Stimulated activated CD8-positive, alpha-beta memory T cell treated with anti-CD3 and anti-CD28 coated beads, Interleukin-4, amount 100 ng/mL, for 48 hours (primary cell): ENCODE measurements around the gene DENND1C.
"Not testable (repeated sequence)": the region's sequence is repeated elsewhere in the genome, so short reads cannot be mapped to it uniquely, and the experiment has no call there.

ENCODE experiments used
- DNase-seq: peaks from one replicate; pipeline ENCODE4 v3.0.0-alpha.2; 2020

The DENND1C gene

DNA sequence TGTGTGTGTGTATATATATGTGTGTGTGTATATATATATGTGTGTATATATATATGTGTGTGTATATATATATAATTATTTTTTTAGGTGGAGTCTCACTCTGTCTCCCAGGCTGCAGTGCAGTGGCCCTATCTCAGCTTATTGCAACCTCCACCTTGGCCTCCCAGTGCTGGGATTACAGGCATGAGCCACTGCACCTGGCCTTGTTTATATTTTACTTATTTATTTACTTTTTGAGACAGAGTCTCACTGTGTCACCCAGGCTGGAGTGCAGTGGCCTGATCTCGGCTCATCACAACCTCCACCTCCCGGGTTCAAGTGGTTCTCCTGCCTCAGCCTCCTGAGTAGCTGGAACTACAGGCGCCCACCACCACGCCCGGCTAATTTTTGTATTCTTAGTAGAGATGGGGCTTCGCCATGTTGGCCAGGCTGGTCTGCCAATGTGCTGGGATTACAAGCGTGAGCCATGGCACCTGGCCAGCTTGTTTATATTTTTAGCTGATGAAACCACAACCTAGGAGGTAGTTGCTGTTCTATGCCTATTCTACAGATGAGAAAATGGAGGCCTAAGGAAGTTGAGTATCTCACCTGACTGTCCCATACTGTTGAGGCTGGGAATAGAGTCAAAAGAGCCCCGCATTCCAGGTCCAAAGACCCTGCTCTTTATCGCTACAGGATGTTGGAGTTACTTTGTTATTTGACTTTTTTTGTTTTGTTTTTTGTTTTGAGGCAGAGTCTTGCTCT, 26.6 kb upstream of the DENND1C start:
- not testable (repeated sequence) for DNase-seq

GRCh38 chr19:6503407-6504201, 22.0 kb upstream of the DENND1C start:
- no peak for DNase-seq

DNA sequence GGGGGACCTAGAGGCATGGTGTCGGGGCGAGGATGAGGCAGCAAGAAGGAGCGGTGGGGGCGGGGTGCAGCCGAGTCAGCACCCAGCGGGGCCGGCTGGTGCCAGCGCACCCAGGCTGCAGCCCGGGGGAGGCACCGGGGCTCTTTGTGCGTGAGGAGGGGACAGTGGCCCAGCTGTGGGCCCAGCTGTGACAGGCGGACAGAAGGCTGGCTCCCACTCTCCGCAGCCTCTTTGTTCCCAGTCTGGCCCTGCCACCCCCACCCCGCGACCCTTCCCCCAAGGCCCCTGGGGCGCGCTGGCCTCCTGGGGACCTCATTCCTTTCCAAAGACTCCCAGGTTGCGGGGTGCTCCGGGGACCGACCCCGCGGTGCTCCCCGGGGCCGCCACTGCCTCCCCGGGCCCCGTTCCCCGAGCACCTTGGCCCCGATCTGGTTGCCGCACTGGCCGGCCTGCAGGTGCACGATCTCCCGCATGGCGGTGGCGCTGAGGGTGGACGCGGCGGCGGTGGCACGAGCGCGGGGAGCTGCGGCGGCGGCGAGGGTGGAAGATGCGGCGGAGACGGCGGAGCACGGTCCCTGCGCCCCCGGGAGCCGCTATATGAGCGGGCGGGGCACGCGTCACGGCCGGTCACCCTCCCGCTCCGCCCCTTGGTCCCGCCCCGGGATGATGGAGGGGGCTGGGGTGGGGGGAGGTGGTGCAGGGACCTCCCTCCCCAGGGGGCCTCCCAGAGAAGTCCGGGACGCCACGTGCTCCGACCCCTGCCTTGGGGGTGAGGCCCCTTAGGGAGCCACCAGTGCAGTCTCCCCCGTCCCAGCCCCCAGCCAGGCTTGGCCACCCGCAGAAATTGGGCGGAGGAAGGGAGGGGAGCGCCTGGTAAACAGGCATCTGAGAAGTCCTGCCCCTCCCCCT, 20.4 kb upstream of the DENND1C start, which contains the start of gene TUBB4A:
Gene TUBB4A, minus strand, starts transcription at position 570 of the 909 bp plus-strand sequence. Its CDS starts 97 bp downstream, at position 473.
- peak; percentile 71 for DNase-seq

DNA sequence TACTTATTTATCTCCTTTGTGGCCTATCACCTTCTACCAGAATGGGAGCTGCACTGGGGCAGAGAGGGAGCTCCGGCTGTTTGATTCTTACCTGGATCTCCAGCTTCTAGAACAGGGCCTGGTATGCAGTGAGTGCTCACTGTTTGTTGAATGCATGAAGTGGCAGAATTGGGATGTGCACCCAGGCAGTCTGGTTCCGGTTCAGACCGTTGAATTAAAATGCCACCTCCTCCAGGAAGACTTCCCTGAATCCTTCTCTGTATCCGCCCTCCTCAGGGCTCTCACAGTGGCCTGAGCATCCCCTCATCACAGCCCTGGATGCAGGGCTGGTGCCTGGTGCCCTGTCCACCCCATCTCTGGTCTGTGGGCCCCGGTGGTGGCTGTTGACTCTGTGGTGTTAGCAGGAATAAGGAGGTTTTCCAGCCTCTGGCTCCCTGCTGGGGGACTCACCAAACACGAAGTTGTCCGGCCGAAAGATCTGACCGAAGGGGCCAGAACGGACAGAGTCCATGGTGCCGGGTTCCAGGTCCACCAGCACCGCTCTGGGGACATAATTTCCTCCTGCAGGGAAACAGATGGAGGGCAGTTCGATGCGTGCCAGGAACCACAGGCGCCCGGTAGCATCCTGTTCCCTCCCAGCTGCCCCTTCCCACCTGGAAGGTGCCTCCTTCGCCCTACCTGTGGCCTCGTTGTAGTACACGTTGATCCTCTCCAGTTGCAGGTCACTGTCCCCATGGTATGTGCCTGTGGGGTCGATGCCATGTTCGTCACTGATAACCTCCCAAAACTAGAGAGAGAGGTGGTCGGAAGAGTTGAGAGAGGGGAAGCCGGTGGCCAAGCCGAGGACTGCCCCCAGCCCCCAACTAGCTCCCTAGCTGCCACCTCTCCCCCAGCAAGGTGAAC, 19.5 kb upstream of the DENND1C start:
- no peak for DNase-seq

DNA sequence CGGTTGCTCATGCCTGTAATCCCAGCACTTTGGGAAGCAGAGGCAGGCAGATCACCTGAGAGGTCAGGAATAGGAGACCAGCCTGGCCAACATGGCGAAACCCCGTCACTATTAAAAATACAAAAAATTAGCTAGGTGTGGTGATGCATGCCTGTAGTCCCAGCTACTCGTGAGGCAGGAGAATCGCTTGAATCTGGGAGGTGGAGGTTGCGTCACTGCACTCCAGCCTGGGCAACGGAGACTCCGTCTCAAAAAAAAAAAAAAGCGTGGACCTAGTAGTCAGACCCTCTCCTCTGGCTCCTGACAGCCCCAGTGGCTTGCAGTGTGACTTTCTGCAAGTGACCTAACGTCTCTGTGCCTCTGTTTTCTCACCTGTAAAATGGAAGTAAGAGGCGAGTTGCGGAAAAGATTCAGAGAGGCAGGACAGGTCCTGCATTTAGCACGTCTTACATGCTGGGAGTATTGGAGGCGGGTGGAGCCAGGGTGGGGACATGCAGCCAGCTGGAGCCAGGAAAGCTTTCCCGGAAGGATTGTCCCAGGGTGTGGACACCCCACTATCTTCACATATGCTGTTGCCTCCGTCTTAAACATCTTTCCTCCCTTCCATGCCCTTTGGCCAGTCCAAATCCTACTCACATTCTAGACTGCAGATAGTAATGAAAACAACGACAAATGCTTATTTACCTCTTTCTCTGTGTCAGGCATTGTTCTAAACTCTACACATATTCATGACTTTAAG, 17.6 kb upstream of the DENND1C start:
- no peak for DNase-seq

- no peak for DNase-seq
Observed at GRCh38 chr19:6498294-6499036, 16.9 kb upstream of the DENND1C start.

DNA sequence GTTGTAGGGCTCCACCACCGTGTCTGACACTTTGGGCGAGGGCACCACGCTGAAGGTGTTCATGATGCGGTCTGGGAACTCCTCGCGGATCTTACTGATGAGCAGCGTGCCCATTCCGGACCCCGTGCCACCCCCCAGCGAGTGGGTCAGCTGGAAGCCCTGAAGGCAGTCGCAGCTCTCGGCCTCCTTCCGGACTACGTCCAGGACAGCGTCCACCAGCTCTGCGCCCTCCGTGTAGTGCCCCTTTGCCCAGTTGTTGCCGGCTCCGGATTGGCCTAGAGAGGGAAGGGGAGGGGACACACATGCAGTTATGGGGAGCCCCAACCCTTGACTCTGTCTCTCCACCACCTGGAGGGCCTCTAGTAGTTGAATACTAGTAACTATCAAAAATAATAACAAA, 14.4 kb upstream of the DENND1C start:
- no peak for DNase-seq

DNA sequence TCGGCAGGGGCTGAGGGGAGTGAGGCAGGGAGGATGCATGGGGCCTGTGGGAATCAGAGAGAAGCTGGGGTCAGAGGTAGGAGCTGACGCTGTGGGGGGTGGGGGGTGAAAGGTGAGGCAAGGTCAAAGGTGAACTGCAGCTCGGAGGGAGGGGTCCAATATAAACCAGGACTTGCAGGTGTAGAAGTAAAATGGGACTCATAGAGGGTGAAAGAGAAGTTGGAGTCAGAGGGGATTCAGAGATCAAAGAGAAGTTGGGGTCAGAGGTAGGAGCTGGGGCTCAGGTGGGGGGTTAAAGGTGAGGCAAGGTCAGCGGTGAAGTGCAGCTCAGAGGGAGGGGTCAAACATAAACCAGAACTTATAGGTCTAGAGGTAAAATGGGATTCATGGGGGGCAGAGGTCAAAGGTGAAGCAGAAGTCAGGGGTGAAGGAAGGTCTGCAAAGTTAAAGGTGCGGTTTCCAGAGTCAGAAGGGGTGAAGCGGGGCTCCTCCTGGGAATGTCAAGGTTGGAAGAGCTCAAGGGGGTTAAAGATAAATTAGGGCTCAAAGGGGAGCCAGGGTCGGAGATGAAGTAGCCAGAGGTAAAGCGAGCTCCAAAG, 12.9 kb upstream of the DENND1C start:
- no peak for DNase-seq

GRCh38 chr19:6491802-6492592, 10.4 kb upstream of the DENND1C start:
- DNase-seq: no peak

DNA sequence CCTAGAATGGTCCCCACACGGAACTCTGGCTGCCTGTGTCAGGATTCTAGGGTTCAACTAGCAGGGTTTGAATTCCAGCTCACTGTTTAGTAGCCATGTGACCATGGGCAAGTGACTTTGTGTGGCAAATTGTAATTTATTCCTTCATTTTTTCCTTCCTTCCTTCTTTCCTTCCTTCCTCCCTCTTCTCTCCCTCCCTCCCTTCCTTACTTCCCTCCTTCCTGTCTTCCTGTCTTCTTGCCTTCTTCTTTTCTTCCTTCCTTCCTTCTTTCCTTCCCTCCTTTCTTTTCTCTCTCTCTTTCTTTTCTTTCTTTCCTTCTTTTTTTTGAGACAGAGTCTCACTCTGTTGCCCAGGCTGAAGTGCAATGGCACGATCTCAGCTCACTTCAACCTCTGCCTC, 8.5 kb upstream of the DENND1C start:
- no peak for DNase-seq

- DNase-seq: no peak
Observed at GRCh38 chr19:6489278-6490061, 7.9 kb upstream of the DENND1C start.

DNA sequence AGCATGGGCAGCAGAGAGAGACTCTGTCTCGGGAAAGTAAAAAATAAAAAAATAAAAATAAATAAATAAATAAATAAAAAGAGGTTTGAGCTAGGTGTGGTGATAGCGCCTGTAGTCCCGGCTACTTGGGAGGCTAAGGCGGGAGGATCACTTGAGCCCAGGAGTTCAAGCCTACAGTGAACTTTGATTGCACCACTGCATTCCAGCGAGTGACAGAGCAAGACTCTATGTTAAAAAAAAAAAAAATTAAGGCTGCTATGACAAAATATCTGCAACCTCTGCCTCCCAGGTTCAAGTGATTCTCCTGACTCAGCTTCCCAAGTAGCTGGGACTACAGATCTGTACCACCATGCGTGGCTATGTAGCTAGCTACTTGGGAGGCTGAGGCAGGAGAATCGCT, 3.2 kb upstream of the DENND1C start:
- DNase-seq: no peak

DNA sequence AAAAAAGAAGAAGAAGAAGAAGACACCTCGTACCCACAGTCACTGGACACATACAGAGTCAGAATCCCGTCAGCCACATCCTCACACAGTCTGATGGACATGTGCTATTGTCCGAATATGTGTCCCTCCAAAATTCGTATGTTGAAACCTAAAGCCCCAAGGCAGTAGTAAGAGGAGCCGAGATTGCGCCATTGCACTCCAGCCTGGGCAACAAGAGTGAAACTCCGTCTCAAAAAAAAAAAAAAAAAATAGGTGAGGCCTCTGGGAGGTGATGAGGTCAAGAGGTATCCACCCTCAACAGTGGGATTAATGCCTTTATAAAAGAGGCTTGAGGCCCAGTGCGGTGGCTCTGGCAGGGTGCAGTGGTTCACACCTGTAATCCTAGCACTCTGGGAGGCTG, 2.6 kb upstream of the DENND1C start:
- DNase-seq: no peak

- DNase-seq: no peak
Observed at GRCh38 chr19:6483235-6483634, 1.6 kb upstream of the DENND1C start.

GRCh38 chr19:6482343-6482686, 728 bp upstream of the DENND1C start:
- no peak for DNase-seq

GRCh38 chr19:6480848-6481415, 655 bp downstream of the DENND1C start:
- peak; percentile 50 for DNase-seq

DNA sequence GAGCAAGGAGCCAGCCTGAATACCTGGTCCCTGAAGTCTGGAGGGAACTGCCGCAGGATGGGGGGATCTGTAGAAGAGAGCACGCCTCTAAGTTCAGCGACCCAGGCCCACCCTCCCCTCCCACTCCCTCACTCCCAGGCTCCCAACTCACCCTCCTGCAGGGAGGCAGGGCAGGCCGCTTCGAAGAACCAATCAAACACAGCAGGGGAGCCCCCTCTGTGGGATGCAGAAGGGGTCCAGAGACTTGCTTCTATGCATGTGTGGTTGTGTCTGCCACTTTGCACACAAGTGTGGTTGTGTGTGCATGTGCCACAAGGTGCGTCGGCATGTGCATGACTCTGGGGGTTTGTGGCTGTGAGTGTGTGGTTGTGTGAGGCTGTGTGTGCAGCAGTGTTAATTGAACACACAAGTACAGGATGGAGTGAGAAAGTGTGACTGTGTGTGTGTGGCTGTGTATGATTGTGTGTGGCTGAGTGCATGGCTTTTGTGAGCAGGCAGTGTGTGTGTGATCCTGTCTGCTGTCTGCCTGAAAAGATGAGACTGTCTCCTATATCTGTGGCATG, 1.7 kb downstream of the DENND1C start:
- no peak for DNase-seq

GRCh38 chr19:6478815-6479214, 2.8 kb downstream of the DENND1C start:
- DNase-seq: no peak
